ENCODE measurements around the gene OSBPL10. TPM values are rescaled to one million over a fixed set of nuclear protein-coding genes. Genes with fewer than 3 reads are reported as not detected.
A peak's percentile ranks its signal among the peaks of the same experiment; 100 is the strongest.

The OSBPL10 gene
- total and polyA plus RNA-seq, 8 donors, result 1.8 to 37.7 (median 5.9) TPM

DNA sequence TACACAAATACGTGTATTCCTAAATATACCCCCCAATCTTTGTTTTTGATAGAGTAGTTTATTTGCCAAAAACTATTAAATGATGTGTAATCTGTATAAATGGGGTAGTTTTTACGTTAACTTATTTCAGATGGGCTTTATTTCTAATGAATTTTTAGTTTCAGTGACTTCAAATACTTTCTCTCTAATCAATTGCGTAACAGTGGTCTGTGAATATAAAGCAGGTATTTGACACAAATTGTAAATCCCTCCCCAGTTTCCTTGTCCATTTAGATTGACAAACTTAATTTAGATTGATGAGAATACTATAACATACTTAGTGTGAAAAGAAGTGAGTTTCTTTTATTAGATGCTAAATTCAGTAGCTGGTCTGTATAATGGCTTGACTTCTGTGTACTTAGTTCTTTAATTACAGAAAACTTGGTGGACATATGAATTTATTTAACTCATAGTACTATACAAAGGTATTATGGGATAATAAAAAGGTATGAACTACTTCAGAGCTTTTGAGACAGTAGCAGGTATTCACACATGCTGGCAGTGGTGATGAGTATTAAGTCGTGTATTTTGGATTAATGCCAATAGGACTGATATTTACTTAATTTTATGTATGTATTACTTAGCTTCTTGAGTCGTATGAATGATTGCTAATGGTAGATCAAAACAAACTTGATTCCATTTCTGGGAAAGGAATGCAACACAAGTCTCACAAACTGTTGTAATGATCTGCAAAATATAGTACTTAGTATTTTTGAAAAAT lies 366.7 kb downstream of the OSBPL10 start:
- H3K36me3 ChIP-seq, result peaks cover 0 to 16% (median 10%) of the 10 kb centered on the region in 4 donors
- no peak overlapping the region for H3K4me3 ChIP-seq
- H3K27ac ChIP-seq, result no peak overlapping the region
- intact Hi-C loops (cut with DNase I; ENCODE audit: low total_unique reads), result no loop called here
- no peaks in the 10 kb centered on the region for H3K9me3 ChIP-seq
- TF ChIP-seq EP300 (IDR thresholded peaks at IDR 0.05) (no peak), POLR2A (IDR thresholded peaks at IDR 0.05) (no peak), CTCF (IDR thresholded peaks at IDR 0.05) (no peak), POLR2AphosphoS5 (IDR thresholded peaks at IDR 0.05) (no peak)
- no peaks in the 10 kb centered on the region for H3K27me3 ChIP-seq
- peaks cover 0 to 54% (median 24%) of the 10 kb centered on the region in 4 donors for H3K4me1 ChIP-seq
- WGBS, 5 donors, result 60 to 72% (median 67%) methylated on average over 5 of the region's 5 CpGs
- DNase-seq, result no peak

- peaks cover 0 to 10% (median 4%) of the 10 kb centered on the region in 4 donors for H3K36me3 ChIP-seq
- TF ChIP-seq POLR2AphosphoS5 (IDR thresholded peaks at IDR 0.05) (no peak), POLR2A (IDR thresholded peaks at IDR 0.05) (no peak), EP300 (IDR thresholded peaks at IDR 0.05) (no peak)
- peak in 1 of 2 donors; percentile 18 for DNase-seq
- peaks cover 0 to 54% (median 24%) of the 10 kb centered on the region in 4 donors for H3K4me1 ChIP-seq
- H3K27me3 ChIP-seq, result no peaks in the 10 kb centered on the region
- H3K9me3 ChIP-seq, result no peaks in the 10 kb centered on the region
- intact Hi-C loops (cut with DNase I; ENCODE audit: low total_unique reads), result no loop called here
- no peak overlapping the region for H3K4me3 ChIP-seq
- no peak overlapping the region for H3K27ac ChIP-seq
- WGBS, 5 donors, result 24 to 49% (median 33%) methylated on average over 4 of the region's 4 CpGs
Observed at GRCh38 chr3:31613654-31614053, 367.4 kb downstream of the OSBPL10 start.

- peak overlapping the region in 2 of 5 donors; percentile 19 to 40 for H3K27ac ChIP-seq
- TF ChIP-seq POLR2A (IDR thresholded peaks at IDR 0.05), result no peak
- no peak for TF ChIP-seq CTCF (IDR thresholded peaks at IDR 0.05)
- TF ChIP-seq POLR2AphosphoS5 (IDR thresholded peaks at IDR 0.05), result no peak
- TF ChIP-seq EP300 (IDR thresholded peaks at IDR 0.05), result no peak
- 23 to 47% (median 35%) methylated on average over 1 of the region's 1 CpG for WGBS, 5 donors
- H3K4me1 ChIP-seq, result peaks cover 0 to 54% (median 24%) of the 10 kb centered on the region in 4 donors
- H3K27me3 ChIP-seq, result no peaks in the 10 kb centered on the region
- H3K4me3 ChIP-seq, result no peak overlapping the region
- H3K9me3 ChIP-seq, result no peaks in the 10 kb centered on the region
- peaks cover 0 to 10% (median 2%) of the 10 kb centered on the region in 4 donors for H3K36me3 ChIP-seq
- DNase-seq, result peak in 1 of 2 donors; percentile 20
- intact Hi-C loops (cut with DNase I; ENCODE audit: low total_unique reads), result no loop called here
Observed at GRCh38 chr3:31613177-31613576, 367.9 kb downstream of the OSBPL10 start.

Other genes starting within 250 kb of the OSBPL10 start
- 1 to 10 TPM in 2 of 5 donors, not detected in 3; 1.2 to 2.0 TPM for gene ZNF860, start 488 bp upstream of the OSBPL10 start, total RNA-seq
- 1 to 10 TPM in 1 of 3 donors, under 1 TPM in 1, not detected in 1; 0.50 to 1.5 TPM for gene ZNF860, start 488 bp upstream of the OSBPL10 start, polyA plus RNA-seq
- gene GPD1L, start 125.4 kb upstream of the OSBPL10 start, total RNA-seq, result 10 to 100 TPM; 33.8 to 79.0 (median 50.6) TPM
- 10 to 100 TPM; 16.5 to 32.4 (median 17.0) TPM for gene GPD1L, start 125.4 kb upstream of the OSBPL10 start, polyA plus RNA-seq

Measured in stomach (tissue), 9 donors.